Esophagus (tissue), 2 donors: ENCODE data around the gene JPT2. TPM values are rescaled to one million over a fixed set of nuclear protein-coding genes. Genes with fewer than 3 reads are reported as not detected.

Source experiments
- H3K27ac ChIP-seq, 2 donors: one replicate each; pipeline ENCODE4 v1.5.1; 2013; ENCODE audit warnings: low read depth in 2 of 2, mild to moderate bottlenecking in 2 of 2, inconsistent platforms in 1 of 2, low read length in 1 of 2, moderate library complexity in 1 of 2
- H3K27me3 ChIP-seq, 2 donors: one replicate each; pipeline ENCODE4 v1.6.1; 2013; ENCODE audit warnings: low read length in 2 of 2, control low read depth in 1 of 2, mild to moderate bottlenecking in 1 of 2; ENCODE audit not compliant: insufficient read depth in 2 of 2, control insufficient read depth in 1 of 2
- H3K36me3 ChIP-seq, 2 donors: one replicate each; pipeline ENCODE4 v1.6.1; 2013; ENCODE audit warnings: low read length in 1 of 2; ENCODE audit not compliant: control insufficient read depth in 2 of 2, insufficient read depth in 2 of 2
- H3K4me1 ChIP-seq, 2 donors: one replicate each; pipeline ENCODE4 v1.6.1; 2013; ENCODE audit warnings: low read length in 1 of 2; ENCODE audit not compliant: control insufficient read depth in 2 of 2, insufficient read depth in 2 of 2
- H3K4me3 ChIP-seq, 2 donors: one replicate each; pipeline ENCODE4 v1.5.1; 2013; ENCODE audit warnings: low read length in 2 of 2, mild to moderate bottlenecking in 2 of 2, low read depth in 1 of 2, moderate library complexity in 1 of 2
- H3K9me3 ChIP-seq, 2 donors: one replicate each; pipeline ENCODE4 v1.6.1; 2013; ENCODE audit warnings: mild to moderate bottlenecking in 2 of 2, low read depth in 1 of 2, low read length in 1 of 2, moderate library complexity in 1 of 2; ENCODE audit not compliant: control insufficient read depth in 2 of 2, insufficient read depth in 1 of 2
- WGBS, 2 donors: extraction: QIAGEN DNeasy Blood & Tissue Kit; methylation state at CpG; one replicate each; pipeline ENCODE4 v1.1.7; 2013; 5-methylcytosine and 5-hydroxymethylcytosine counted together
- polyA plus RNA-seq, 2 donors: library from polyadenylated mRNA; stranded (reverse); fragments of 200-250 nt; gene quantifications; one replicate each; pipeline ENCODE4 v1.2.3, GENCODE V29; 2013
- donor health status: healthy with polysubstance abuse.
- donor health status: Bipolar disorder and iron deficiency.

The JPT2 gene
- 10 to 100 TPM; 20.5 to 31.0 TPM for polyA plus RNA-seq

DNA sequence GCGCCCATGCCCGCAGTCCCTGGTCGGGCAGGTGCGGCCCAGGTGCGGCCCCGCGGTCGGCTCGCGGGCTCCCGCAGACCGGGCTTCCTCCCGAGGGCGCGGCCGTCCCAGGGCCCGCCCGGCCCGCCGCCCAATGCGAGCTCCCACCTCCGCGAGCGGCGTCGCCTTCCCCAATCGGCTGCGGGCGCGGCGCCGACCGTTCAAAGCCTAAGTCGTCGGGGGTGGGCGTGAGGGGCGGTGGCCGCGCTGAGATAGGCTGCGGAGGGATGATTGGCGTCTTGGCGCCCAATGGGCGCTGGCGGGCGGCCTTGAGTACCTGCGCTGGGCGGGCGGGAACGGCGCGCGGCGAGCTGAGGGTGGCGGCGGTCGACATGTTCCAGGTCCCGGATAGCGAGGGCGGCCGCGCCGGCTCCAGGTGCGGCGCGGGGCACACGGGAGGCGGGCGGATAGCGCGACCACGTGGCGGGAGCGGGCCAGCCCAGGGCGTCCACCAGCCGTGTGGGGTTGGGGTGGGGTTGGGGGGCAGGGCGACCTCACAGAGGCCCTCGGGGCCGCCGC is at the start of gene JPT2:
JPT2 (plus strand) TSS at position 338 of the 558 bp plus-strand sequence; CDS start at position 372, 34 bp downstream.
- Histone ChIP-seq H3K27me3 (no peaks in the 10 kb centered on the region), H3K27ac (peak within 1 kb of the TSS; percentile 76 to 82), H3K4me1 (peaks cover 2 to 3% of the 10 kb centered on the region in 2 donors), H3K9me3 (no peaks in the 10 kb centered on the region), H3K4me3 (peak within 1 kb of the TSS; percentile 60 to 80), H3K36me3 (peaks cover 6 to 23% of the 10 kb centered on the region in 2 donors)
- WGBS, 2 donors = 0 to 1% methylated on average over 44 to 79 of the region's 79 CpGs

DNA sequence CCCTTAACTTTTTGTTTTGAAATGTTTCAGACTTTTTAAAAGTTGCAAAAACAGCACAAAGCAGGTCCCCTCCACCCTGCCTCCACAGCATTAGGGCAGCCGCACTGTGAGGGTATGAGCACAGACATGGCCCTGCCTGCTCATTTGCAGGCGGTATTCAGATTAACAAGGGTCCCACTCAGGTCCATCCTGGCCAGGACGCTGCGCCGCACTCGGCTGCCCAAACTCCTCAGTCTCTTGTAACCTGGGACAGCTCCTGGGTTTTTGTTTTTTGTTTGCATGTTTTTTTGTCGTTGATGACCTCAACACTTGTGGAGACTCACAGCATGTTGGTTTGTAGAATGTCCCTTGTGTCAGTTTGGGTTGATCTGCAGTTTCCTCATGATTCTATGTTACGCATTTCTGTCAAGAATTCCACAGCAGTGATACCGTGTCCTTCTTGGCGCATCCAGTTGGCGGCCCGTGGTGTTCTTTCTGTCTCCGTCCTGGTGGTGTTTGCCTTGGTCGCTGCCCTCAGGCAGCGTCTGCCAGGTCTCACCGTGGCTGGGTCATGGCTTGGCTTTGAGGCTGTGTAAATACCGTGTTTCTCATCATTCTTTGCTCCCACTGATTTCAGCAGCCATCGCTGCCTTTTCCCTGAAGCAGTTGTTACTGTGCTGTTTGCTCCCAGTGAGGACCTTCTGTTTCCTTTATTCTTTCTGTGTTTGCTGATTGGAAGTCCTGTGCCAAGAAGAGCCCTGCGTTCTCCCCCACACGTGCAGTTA is 47.4 kb upstream of the JPT2 start:
- peaks cover 0 to 4% of the 10 kb centered on the region in 2 donors for H3K4me1 ChIP-seq
- no peak overlapping the region for H3K27ac ChIP-seq
- H3K9me3 ChIP-seq = no peaks in the 10 kb centered on the region
- 87 to 90% methylated on average over 20 of the region's 20 CpGs for WGBS, 2 donors
- H3K27me3 ChIP-seq = no peaks in the 10 kb centered on the region
- H3K4me3 ChIP-seq = no peak overlapping the region
- H3K36me3 ChIP-seq = peaks cover 14 to 51% of the 10 kb centered on the region in 2 donors

DNA sequence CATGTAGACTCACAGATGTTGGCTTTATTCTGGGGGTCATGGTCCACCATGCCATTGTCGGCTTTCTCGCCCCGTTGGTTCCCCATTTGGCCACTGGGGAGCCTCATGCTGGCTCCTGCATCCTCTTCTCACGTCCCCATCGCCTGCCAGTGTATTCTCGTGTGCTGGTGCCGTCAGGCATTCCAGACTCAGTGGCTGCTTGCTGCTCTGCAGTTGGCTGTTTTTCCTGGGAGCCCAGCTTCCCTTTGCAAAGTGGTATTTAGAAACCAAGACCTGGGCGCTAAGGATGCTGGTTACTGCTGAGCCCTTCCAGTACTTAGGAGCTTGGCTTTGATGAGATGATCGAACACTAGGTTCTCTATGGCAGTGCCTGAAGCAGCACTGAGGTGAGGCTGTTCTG is 46.8 kb upstream of the JPT2 start:
- Histone ChIP-seq H3K36me3 (peaks cover 14 to 46% of the 10 kb centered on the region in 2 donors), H3K4me3 (no peak overlapping the region), H3K4me1 (peaks cover 0 to 4% of the 10 kb centered on the region in 2 donors), H3K9me3 (no peaks in the 10 kb centered on the region), H3K27ac (no peak overlapping the region), H3K27me3 (no peaks in the 10 kb centered on the region)
- 88 to 90% methylated on average over 9 of the region's 9 CpGs for WGBS, 2 donors

- no peaks in the 10 kb centered on the region for H3K9me3 ChIP-seq
- 80 to 89% methylated on average over 18 of the region's 18 CpGs for WGBS, 2 donors
Measured at GRCh38 chr16:1631931-1632637, 46.0 kb upstream of the JPT2 start.

DNA sequence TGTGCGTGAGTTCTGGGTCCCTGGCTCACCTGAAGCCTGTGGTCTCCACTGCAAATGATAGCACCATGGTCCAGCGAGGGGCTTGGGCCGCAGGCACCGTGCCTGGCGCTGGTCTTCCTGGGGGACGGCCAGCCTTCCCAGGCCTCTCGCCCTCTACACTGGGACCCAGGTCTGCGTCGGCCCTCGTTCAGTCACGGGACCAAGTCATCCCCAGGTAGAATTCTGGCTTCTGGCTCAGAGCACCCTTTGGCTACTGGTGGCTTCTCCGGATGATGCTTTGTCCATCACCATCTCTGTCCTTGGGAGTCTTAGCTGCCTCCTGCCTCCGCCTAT is 45.5 kb upstream of the JPT2 start:
- peaks cover 14 to 52% of the 10 kb centered on the region in 2 donors for H3K36me3 ChIP-seq
- 95% methylated on average over 13 of the region's 13 CpGs for WGBS, 2 donors

More at GRCh38 chr16:1631931-1632637, 46.0 kb upstream of the JPT2 start:
- no peaks in the 10 kb centered on the region for H3K27me3 ChIP-seq
- peaks cover 0 to 4% of the 10 kb centered on the region in 2 donors for H3K4me1 ChIP-seq
- peaks cover 14 to 49% of the 10 kb centered on the region in 2 donors for H3K36me3 ChIP-seq
- H3K4me3 ChIP-seq = no peak overlapping the region
- H3K27ac ChIP-seq = no peak overlapping the region

GRCh38 chr16:1633310-1633709 is 44.8 kb upstream of the JPT2 start:
- Histone ChIP-seq H3K4me3 (no peak overlapping the region), H3K4me1 (peaks cover 0 to 4% of the 10 kb centered on the region in 2 donors), H3K36me3 (peaks cover 19 to 59% of the 10 kb centered on the region in 2 donors), H3K27ac (no peak overlapping the region), H3K27me3 (no peaks in the 10 kb centered on the region), H3K9me3 (no peaks in the 10 kb centered on the region)
- 89 to 93% methylated on average over 12 of the region's 12 CpGs for WGBS, 2 donors

More for the DNA sequence above, 45.5 kb upstream of the JPT2 start:
- Histone ChIP-seq H3K27ac (no peak overlapping the region), H3K9me3 (no peaks in the 10 kb centered on the region), H3K27me3 (no peaks in the 10 kb centered on the region), H3K4me1 (peaks cover 0 to 4% of the 10 kb centered on the region in 2 donors), H3K4me3 (no peak overlapping the region)

GRCh38 chr16:1634541-1634940 is 43.5 kb upstream of the JPT2 start:
- 97% methylated on average over 12 of the region's 12 CpGs for WGBS, 2 donors
- Histone ChIP-seq H3K9me3 (no peaks in the 10 kb centered on the region), H3K4me1 (no peaks in the 10 kb centered on the region), H3K27ac (no peak overlapping the region), H3K36me3 (peaks cover 31 to 59% of the 10 kb centered on the region in 2 donors), H3K27me3 (no peaks in the 10 kb centered on the region), H3K4me3 (no peak overlapping the region)

DNA sequence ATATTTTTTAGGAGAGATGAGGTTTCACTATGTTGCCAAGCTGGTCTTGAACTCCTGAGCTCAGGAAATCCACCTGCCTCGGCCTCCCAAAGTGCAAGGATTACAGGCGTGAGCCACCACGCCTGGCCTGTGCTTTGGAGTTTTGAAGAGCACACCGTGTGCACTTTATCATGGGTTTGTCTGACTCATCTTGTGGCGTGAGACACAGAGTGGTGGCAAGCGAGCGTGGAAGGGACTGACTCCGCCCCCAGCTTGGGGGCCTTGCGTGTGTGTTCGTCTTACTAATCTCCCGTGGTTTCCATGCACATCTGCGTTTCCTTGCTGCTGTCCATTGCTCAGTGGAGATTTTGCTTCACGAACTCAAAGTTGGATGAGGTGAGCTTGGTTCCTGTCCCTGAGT is 43.0 kb upstream of the JPT2 start:
- no peak overlapping the region for H3K4me3 ChIP-seq
- no peaks in the 10 kb centered on the region for H3K4me1 ChIP-seq
- no peaks in the 10 kb centered on the region for H3K27me3 ChIP-seq
- 87 to 92% methylated on average over 13 of the region's 13 CpGs for WGBS, 2 donors
- peaks cover 31 to 58% of the 10 kb centered on the region in 2 donors for H3K36me3 ChIP-seq
- H3K27ac ChIP-seq = no peak overlapping the region
- H3K9me3 ChIP-seq = no peaks in the 10 kb centered on the region

GRCh38 chr16:1637526-1637925 is 40.6 kb upstream of the JPT2 start:
- Histone ChIP-seq H3K36me3 (peaks cover 45 to 71% of the 10 kb centered on the region in 2 donors), H3K4me3 (no peak overlapping the region), H3K27me3 (no peaks in the 10 kb centered on the region), H3K4me1 (no peaks in the 10 kb centered on the region), H3K27ac (no peak overlapping the region), H3K9me3 (no peaks in the 10 kb centered on the region)
- WGBS, 2 donors = 89 to 91% methylated on average over 11 of the region's 11 CpGs
